GM13977 (cell line): Measurements from ENCODE around the gene DRD2.
"Not testable (repeated sequence)": the region's sequence is repeated elsewhere in the genome, so short reads cannot be mapped to it uniquely, and the experiment has no call there.

Experiments
- DNase-seq: peaks from one replicate; pipeline ENCODE4 v3.0.0; 2012; ENCODE audit warnings: low spot score
- CTCF ChIP-seq: IDR thresholded peaks from 2 replicates; pipeline ENCODE4 v1.5.1; 2012; ENCODE audit warnings: mild to moderate bottlenecking, control low read depth; ENCODE audit not compliant: insufficient read depth; ENCODE audit errors: extremely low read depth, missing control alignments
- in situ Hi-C: fragments of 300-500 bp; cut with MboI; formaldehyde crosslinking; loops from one replicate; pipeline ENCODE4 v1.12.0; 2022; ENCODE audit warnings: low sequenced_read_pairs, low pct_unique_long_range_greater_than_20kb, mixed read lengths, inconsistent platforms; ENCODE audit not compliant: unreplicated experiment

DRD2 gene

GRCh38 chr11:113475160-113475761 is at the start of gene DRD2:
DRD2 (minus strand) TSS chr11:113475398; CDS start chr11:113424651, 50,747 bp downstream.
- DNase-seq, result peak; percentile 35
- no peak for TF ChIP-seq CTCF
- in situ Hi-C loops, result no loop called here

- DNase-seq, in situ Hi-C loops: not testable (repeated sequence)
Observed at GRCh38 chr11:113523906-113524305, 48.7 kb upstream of the DRD2 start.

GRCh38 chr11:113521737-113522517 is 46.7 kb upstream of the DRD2 start:
- in situ Hi-C loops, result no loop called here
- no peak for DNase-seq
- no peak for TF ChIP-seq CTCF

- in situ Hi-C loops, result no loop called here
- TF ChIP-seq CTCF, result no peak
- no peak for DNase-seq
Observed at GRCh38 chr11:113519989-113520613, 44.9 kb upstream of the DRD2 start.

GRCh38 chr11:113518716-113519495 is 43.7 kb upstream of the DRD2 start:
- in situ Hi-C loops, result no loop called here
- DNase-seq, result no peak
- TF ChIP-seq CTCF, result no peak

GRCh38 chr11:113517361-113517760 is 42.2 kb upstream of the DRD2 start:
- no peak for TF ChIP-seq CTCF
- no peak for DNase-seq
- in situ Hi-C loops, result no loop called here
